GM11168 (cell line): Measurements from ENCODE around the gene ZNF124.
"Not testable (repeated sequence)": the region's sequence is repeated elsewhere in the genome, so short reads cannot be mapped to it uniquely, and the experiment has no call there.

Experiments used
- in situ Hi-C: fragments of 300-500 bp; cut with MboI; formaldehyde crosslinking; loops from one replicate; pipeline ENCODE4 v1.12.0; 2022; ENCODE audit warnings: low sequenced_read_pairs; ENCODE audit not compliant: unreplicated experiment

The ZNF124 gene

DNA sequence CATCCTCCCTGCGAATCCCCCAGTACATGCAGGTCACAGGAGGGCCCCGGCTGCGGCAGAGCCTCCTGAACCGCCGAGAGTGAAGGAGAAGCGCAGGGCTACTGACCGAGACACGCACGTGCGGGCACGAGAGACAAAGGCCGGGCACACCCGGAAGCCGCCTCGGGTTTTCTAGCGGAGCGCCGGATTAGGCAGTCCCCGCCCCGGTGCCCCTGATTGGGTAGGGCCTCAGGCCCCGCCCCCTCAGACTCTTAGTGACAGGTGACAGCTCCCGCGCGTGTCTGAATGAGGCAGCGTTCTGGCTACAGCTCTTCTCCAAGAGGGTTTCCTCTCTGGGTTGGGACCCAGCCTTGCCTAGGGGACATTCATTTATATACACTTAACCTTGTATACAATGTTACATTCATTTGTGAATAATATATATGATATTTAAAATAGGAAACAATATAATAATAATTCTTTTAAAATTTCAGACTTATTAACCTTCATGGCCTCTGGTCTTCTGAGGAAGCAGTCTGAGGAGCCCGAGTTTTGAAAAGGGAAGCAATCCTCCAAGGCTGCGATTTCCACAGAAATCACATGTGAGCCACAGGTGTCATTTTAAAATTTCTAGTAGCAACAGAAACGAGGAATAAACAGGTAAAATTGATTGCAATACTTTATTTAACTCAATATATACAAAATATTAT, at the start of gene ZNF124:
Gene ZNF124 (minus strand): TSS at position 146 of the 689 bp plus-strand sequence. CDS start 143 bp downstream, at position 3.
- in situ Hi-C loops: loop anchor here (5.0 kb wide), 1 partner anchor 45 kb away; no protein-coding TSS in a partner anchor

DNA sequence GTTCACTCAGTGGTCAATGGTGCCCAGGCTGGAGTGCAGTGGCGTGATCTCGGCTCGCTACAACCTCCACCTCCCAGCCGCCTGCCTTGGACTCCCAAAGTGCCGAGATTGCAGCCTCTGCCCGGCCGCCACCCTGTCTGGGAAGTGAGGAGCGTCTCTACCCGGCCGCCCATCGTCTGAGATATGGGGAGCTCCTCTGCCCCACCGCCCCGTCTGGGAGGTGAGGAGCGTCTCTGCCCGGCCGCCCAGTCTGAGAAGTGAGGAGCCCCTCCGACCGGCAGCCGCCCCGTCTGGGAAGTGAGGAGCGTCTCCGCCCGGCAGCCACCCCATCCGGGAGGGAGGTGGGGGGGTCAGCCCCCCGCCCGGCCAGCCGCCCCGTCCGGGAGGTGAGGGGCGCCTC, 48.5 kb upstream of the ZNF124 start:
- in situ Hi-C loops: not testable (repeated sequence)

DNA sequence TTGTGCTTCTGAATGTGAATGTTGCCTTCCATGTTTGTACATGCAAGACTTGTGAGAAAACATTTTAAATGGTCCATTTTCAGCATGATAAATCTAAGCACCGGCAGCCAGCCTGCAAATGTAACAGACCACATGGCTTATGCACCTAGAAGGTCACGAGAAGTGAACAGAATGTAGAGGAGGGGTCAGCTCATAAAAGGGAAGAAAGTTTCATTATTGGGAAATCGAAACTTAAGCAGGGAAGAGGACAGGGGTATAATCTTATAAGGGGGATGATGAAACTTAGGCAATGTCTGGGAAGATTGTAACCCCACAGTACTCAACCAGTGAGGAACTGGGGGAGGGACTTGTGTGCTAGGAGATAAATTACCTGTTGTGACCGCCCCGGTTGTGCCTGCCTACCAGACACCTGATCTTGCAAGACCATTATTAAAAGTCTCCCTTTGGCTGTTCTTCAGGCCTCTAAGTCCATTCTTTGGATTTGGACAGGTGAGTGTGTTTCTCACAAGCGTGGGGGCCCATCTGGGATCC, 46.4 kb upstream of the ZNF124 start:
- in situ Hi-C loops: no loop called here

DNA sequence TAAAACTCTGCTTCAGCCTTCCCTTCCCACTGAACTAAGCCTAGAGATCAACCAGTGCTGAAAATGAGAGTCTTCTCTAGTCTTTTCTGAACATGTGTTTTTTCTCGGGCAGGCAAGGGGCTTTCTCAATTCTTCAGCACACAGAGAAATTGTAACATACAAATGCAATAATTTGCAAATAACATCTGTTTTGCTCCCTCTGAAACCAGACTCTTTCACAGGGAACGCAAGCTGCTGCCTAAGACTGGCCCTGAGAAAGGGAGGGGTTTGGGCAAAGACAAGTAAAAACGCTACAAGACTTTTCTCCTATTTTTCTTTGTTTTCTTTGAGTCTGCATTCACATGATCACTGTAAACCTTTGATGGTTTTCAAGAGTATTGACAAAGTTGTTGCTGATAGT, 44.4 kb upstream of the ZNF124 start:
- in situ Hi-C loops: no loop called here

DNA sequence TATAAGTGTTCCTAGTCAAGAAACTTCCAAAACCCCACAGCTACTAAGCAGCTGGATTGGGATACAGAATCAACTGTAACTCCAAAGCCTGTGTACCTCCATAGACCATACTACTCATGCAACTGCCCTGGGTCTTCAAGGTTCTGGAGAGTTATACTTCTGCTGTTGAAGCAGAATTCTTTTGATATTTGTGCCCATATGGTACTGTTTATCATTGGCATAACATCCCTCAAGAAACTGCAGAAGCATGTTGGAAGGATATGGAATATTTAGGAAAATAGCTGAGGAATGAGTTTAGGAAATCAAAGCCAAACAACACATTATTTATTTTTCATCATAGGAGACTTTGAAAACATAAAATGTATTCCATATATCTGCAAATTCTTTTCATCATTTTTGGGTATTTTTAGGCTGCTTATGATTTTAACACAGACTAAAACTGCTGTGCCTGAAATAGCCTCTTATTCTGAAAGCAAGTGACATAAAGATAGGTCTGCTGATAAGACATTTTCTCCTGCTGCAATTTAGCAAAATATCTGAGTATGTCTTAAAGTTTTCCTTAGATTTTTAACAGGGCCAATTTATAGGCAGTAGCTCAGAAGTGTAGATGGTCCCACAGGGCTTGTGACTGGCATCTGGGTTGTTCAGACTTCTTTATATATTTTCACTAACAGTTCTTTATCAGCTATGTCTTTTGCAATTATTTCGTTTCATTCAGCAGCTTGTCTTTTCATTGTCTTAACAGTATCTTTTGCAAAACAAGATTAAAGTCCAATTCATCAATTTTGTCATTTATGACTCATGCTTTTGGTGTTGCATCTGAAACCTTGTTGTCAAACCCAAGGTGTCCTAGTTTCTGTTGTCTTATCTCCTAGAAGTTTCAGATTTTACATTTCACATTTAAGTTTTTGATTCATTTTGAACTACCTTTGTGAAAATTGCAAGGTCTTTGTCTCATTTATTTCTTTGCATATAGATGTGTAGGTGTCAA, 41.1 kb upstream of the ZNF124 start:
- in situ Hi-C loops: no loop called here

DNA sequence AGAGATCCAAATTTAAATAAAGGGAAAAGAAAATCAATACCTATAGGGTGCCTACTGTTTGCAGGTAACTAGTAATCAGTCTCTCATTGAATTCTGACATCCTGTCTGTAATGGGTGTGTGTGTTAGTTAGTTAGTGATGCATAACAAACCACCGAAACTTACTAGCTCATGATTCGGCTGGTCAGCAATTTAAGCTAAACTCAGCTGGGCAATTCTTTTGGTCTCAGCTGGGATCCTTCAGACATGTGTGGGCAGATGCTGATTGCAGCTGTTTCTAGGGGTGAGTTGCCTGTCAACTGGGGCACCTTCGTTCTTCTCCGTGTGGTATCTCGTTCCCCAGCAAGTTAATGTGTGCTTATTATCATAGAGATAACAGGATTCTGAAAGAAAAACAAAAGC, 40.2 kb upstream of the ZNF124 start:
- in situ Hi-C loops: no loop called here

DNA sequence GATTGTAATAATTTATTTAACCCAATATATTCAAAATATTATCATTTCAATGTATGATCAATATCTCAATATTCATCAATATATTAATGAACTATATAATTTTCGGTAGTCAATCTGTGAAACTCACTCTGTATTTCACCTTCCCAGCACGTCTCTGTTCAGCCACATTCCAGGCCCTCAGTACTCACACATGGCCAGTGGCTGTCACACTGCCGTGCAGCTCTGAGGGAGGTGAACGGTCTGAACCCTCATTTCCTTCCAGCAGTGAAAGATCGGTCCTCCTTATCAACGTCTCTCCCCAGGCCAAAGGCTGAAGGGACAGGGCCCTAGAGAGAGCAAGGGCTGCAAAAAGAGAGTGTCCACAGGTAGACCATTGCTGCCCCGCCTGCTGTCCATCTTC, 39.5 kb upstream of the ZNF124 start:
- in situ Hi-C loops: no loop called here

DNA sequence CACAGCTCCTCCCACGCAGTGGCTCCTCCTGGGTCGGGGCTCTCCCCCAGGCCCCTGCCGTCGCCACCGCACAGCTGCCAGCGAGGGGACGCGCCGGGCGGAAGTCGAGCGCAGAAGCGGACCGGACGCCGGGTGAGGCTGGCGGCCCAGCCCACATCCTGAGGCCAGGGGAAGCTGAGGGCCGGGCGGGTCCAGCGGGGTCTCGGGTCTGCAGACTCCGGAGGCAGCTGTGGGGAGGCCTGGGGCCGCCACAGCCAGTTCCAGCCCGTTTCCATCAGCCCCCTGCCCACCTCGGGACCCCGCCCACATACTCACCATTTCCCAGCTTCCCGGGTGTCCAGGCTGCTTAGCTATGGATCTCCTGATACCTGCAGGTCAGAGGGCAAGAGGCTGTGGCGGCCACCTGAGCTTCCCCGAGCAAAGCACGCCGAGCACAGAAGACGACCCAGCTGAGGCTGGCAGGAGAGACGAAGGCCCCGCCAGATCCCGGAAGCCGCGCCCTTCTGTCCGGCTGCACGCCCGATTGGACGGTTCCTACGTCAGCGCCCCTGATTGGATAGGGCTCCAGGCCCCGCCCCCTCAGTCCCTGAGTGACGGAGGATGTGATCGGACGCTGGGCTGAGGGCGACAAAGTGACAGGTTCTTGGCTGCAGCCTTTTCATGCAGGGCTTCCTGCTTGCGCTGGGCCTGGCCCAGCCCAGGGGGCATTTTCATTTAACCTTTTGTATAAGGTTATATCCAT, 38.7 kb upstream of the ZNF124 start:
- in situ Hi-C loops: no loop called here

DNA sequence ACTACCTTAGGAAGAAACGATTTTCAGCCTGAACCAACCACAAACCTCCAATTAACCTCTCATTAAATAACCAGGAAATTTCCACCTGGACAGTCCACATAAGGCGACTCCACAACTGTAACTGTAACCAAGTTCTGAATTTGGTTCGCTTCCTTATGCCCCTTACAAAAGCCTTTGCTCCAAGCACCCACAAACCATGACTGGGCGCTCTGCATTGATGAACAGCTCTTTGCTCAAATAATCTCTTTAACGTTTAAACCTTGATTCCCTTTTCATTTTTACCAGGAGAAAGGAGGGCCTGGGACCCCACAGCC, 38.2 kb upstream of the ZNF124 start:
- in situ Hi-C loops: no loop called here

DNA sequence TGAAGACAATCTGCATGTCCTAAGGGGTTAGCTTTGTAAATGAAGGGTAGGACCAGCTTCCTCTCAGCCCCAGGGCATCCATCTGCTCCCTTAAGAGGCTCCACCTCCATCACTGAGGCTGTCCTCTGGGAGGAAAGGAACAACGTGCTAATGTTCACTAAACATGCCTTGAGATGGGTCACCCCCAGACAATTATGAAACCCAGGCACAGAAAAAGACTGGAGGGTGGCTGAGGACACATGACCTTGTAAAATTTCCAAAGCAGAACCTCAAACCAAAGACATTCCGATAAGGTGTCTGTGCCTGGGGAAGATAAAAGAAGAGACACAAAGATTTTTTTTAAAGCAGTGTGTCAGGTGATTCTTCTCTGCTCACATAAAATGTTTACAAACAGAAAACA, 37.6 kb upstream of the ZNF124 start:
- in situ Hi-C loops: no loop called here

DNA sequence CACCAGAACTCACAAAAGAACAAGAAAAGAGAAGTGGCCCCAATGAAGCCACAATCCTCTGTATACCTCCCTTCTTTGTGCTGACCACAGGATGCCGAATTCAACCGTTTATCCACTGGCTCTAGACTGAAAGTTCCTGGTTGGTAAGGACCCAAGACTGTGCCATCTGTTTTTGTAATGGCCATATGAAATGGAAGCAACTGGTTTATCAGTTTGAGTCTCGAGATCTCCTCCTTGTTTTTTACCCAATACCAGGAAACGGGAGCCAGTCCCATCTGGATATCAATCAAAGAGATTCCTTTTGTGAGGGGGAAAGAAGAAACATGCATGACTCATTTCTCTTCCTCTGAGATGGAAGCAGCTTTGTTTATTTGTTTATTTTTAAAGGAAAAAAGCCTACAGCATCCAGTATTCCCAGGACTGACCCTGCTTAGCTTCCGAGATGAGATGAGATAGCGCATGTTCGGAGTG, 32.4 kb upstream of the ZNF124 start:
- in situ Hi-C loops: no loop called here

DNA sequence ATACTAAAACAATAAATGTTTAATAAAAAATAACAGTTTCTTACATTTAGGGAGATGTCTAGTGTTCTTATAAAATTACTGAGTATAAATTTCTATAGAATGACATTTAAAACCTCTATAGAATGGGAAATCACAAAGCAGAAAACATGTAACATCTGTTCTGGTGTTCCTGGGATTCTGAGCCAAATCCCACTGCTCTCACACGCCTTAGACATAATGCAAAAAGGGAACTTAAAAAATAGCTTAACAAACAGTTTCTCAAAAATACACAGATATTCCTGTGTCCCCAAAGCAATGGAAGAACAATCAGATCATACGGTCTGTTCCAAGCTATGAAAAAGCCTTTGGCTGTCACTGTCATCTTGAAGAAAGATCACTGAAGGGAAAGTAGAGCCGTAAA, 27.0 kb upstream of the ZNF124 start:
- in situ Hi-C loops: no loop called here

DNA sequence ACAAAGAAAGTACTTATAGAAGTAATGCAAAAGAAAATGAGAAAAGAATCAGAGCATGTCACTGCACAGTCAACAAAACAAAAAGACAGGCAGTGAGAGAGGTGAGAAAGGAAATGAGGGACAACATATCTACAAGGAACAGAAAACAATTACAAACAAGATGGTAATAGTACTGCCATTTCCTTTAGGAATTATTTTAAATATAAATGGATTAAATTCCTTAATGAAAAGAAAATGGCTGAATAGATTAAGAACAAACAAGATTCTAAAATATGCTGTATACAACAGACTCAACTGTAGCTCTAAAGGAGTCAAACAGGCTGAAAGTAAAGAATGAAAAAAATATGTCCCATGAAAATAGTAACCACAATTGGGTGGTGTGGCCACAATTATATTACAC, 22.1 kb upstream of the ZNF124 start:
- in situ Hi-C loops: no loop called here

DNA sequence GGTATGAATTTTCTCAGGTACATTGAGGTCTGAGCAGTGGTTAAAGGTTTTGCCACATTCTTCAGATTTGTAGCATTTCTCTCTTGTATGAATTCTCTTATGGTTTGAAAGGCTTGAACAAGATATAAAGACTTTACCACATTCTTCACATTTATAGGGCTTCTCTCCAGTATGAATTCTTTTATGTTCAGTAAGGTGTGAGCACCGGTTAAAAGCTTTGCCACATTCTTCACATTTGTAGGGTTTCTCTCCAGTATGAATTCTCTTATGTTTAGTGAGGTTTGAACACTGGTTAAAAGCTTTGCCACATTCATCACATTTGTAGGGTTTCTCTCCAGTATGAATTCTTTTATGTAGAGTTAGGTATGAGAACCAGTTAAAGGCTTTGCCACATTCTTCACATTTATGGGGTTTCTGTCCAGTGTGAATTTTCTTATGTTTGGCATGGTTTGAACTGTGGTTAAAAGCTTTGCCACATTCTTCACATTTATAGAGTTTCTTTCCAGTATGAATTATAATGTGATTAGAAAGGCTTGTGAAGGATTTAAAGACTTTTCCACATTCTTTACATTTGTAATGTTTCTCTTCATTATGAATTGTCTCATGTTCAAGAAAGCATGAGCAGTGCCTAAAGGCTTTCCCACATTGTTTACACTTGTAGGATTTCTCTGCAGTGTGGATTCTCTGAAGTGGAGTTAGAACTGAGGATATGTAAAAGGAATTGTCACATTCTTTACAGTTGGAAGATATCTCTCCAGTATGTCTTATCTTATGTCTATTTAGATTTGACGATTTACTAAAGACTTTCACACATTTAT, 18.4 kb upstream of the ZNF124 start:
- in situ Hi-C loops: no loop called here

DNA sequence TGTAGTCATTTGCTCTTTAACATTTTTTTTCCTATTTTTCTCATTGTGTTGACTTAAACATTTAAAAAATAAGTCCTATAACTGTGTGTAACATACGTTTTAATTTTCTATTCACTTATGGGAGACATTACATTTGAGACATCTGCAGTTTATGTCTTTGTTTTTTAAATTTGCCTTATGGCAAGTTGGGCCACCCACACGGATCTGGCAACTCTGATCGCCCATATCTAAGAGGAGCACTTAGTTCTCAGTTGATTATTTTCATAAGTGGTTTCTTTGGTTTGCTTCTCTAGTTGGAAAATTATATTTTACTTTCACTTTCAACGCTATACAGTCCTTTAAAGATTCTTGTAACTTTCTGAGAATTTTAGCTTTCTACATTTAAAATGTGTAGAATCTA, 13.8 kb upstream of the ZNF124 start:
- in situ Hi-C loops: no loop called here

DNA sequence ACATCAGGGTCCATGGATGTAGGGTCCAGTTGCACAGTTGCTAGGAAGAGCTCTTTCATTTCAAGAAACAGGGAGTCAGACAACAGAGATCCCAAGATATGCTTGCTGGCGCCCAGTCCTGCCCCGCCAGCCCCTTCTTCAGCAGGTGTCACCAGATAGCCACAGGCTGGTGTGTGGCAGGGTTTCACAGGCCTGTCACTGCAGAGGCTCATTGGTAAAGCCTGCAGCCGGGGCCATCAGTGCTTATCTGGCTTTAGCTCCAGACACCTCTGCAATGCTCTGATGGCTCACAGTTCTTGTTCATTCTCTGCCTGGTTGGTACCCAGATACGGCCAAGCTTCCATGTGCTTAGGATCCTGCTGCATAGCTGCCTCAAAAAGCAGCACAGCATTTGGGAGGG, 12.4 kb upstream of the ZNF124 start:
- in situ Hi-C loops: no loop called here

DNA sequence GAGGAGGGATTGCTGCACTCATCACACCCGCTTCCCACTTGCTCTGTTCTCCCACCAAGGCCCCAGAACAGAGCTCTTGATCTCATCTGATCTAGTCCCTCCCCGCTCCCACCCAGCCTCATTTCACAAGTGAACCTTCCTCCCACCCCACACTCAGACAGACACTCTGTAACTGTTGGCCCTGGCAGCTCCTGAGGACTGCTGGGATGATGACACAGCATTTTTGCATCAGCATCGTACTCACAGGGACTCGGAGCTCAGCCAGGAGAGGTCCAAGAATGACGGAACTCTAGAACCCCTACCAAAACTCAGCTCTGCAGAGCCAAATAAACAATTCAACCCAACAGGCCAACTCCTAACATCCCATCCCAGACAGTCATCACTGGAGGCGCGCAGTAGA, 11.2 kb upstream of the ZNF124 start:
- in situ Hi-C loops: no loop called here

DNA sequence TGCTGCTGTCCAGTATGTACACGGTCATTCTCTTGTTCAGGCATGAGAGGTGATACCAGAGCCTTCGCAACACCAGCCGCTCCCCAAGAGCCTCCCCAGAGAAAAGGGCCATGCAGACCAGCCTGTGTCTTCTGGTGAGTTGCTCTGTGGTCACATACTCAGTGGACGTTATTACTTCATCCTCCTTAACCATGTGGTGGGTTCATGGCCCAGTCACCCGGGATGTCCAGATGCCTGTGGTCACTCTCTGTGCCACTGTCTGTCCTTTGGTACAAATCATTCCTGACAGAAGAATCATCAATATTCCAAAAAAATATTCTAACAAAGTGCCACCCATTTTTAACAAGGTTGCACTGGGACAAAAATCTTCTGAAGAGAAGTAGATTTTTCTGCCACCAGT, 8.8 kb upstream of the ZNF124 start:
- in situ Hi-C loops: no loop called here

DNA sequence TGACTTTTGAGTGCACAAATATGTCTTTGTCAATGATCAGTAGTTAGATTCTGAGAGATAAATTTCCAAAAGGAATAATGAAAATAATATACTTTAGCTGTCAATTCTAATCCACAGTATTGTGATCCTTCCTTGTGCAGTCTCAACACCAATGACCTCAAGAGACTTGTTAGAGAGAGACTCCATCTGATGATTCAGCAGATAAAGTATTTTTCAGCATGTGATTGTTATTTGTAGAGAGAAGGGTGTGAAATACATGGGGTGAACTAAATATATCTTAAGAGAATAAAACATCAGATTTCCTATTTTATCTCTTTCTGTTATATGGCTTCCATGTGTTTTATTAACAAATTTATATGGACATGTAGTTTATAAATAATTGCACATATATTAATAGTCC, 5.9 kb upstream of the ZNF124 start:
- in situ Hi-C loops: no loop called here

DNA sequence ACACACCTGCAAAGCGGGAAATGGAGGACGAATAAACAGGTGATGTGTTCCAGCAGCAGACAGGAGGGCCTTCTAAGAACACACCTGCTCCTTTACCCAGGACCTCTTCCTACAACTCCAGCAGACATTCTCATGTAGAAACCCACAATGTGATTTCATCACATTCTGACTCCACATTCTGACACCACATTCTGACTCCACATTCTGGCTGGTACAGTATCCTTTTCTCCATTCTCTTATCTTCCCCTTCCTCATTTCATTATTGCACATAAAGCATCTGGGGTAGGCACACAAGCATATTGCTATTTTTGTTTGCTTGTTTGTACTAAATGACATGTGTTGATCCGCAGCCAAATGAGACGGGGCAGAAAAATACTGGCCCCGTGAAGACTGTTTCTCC, 3.6 kb upstream of the ZNF124 start:
- in situ Hi-C loops: no loop called here
